OCI-LY1 (cell line): ENCODE results near the gene RAB22A.
"Not testable (repeated sequence)": the region's sequence is repeated elsewhere in the genome, so short reads cannot be mapped to it uniquely, and the experiment has no call there.

Experiments
- H2AFZ ChIP-seq: fragments of 200-600 bp; sonication (generic), shearing (Covaris generic); 2 replicates; pipeline ENCODE4 v1.6.0; 2014; ENCODE audit warnings: antibody characterized with exemption, mild to moderate bottlenecking, low read length
- H3F3A ChIP-seq: fragments of 200-600 bp; sonication (generic), shearing (Covaris generic); 2 replicates; pipeline ENCODE4 v1.6.0; 2014; ENCODE audit warnings: mild to moderate bottlenecking, antibody characterized with exemption, low read length, moderate library complexity; ENCODE audit not compliant: insufficient read depth
- H3K27ac ChIP-seq: fragments of 200-600 bp; sonication (generic); 2 replicates; pipeline ENCODE4 v1.5.1; 2014; ENCODE audit warnings: low read length, mixed run types, mild to moderate bottlenecking, low read depth; ENCODE audit not compliant: poor library complexity, severe bottlenecking
- H3K27me3 ChIP-seq: fragments of 200-600 bp; sonication (generic); 2 replicates; pipeline ENCODE4 v1.6.0; 2014; ENCODE audit warnings: antibody characterized with exemption, mild to moderate bottlenecking, low read length, moderate library complexity; ENCODE audit not compliant: insufficient read depth
- H3K36me3 ChIP-seq: fragments of 200-600 bp; sonication (generic); 2 replicates; pipeline ENCODE4 v1.6.1; 2014; ENCODE audit warnings: mild to moderate bottlenecking, antibody characterized with exemption, low read length, moderate library complexity, mixed read lengths; ENCODE audit not compliant: insufficient read depth
- H3K4me1 ChIP-seq: fragments of 200-600 bp; sonication (generic); 2 replicates; pipeline ENCODE4 v1.5.1; 2014; ENCODE audit warnings: mild to moderate bottlenecking, low read length, moderate library complexity; ENCODE audit not compliant: insufficient read depth, severe bottlenecking
- H3K4me2 ChIP-seq: fragments of 200-600 bp; sonication (generic), shearing (Covaris generic); 2 replicates; pipeline ENCODE4 v1.6.1; 2014; ENCODE audit warnings: low read length
- H3K4me3 ChIP-seq: fragments of 200-600 bp; sonication (generic); 2 replicates; pipeline ENCODE4 v1.5.1; 2014; ENCODE audit warnings: low read length, low read depth, mild to moderate bottlenecking, mixed read lengths; ENCODE audit not compliant: poor library complexity, severe bottlenecking
- H3K79me2 ChIP-seq: fragments of 200-600 bp; shearing (Covaris generic); 2 replicates; pipeline ENCODE4 v1.6.1; 2016; ENCODE audit warnings: mixed run types, low read length, mixed read lengths; ENCODE audit not compliant: insufficient read depth
- H3K9ac ChIP-seq: fragments of 200-600 bp; sonication (generic), shearing (Covaris generic); 2 replicates; pipeline ENCODE4 v1.6.1; 2014; ENCODE audit warnings: mild to moderate bottlenecking, low read length, mixed read lengths
- H3K9me2 ChIP-seq: fragments of 200-600 bp; sonication (generic), shearing (Covaris generic); 2 replicates; pipeline ENCODE4 v1.6.1; 2014; ENCODE audit warnings: low read depth, mild to moderate bottlenecking, low read length, mixed read lengths
- H3K9me3 ChIP-seq: fragments of 200-600 bp; shearing (Covaris generic); 2 replicates; pipeline ENCODE4 v1.6.1; 2014; ENCODE audit warnings: low read length, mixed read lengths
- H4K20me1 ChIP-seq: fragments of 200-600 bp; sonication (generic), shearing (Covaris generic); 2 replicates; pipeline ENCODE4 v1.6.0; 2016; ENCODE audit warnings: mild to moderate bottlenecking, low read length; ENCODE audit not compliant: insufficient read depth
- EZH2 ChIP-seq: fragments of 200-600 bp; sonication (generic), shearing (Covaris generic); IDR thresholded peaks from 2 replicates; pipeline ENCODE4 v1.8.0; 2017; ENCODE audit warnings: borderline replicate concordance, mixed run types, mild to moderate bottlenecking, antibody characterized with exemption, low read length, moderate library complexity, mixed read lengths
- TF ChIP-seq, protein P1 (sequence below): fragments of 200-600 bp; sonication (generic), shearing (Covaris generic); IDR thresholded peaks from 2 replicates; pipeline ENCODE4 v1.5.1; 2017; ENCODE audit warnings: mild to moderate bottlenecking, antibody characterized with exemption, low read length, moderate library complexity, mixed read lengths

Gene RAB22A

DNA sequence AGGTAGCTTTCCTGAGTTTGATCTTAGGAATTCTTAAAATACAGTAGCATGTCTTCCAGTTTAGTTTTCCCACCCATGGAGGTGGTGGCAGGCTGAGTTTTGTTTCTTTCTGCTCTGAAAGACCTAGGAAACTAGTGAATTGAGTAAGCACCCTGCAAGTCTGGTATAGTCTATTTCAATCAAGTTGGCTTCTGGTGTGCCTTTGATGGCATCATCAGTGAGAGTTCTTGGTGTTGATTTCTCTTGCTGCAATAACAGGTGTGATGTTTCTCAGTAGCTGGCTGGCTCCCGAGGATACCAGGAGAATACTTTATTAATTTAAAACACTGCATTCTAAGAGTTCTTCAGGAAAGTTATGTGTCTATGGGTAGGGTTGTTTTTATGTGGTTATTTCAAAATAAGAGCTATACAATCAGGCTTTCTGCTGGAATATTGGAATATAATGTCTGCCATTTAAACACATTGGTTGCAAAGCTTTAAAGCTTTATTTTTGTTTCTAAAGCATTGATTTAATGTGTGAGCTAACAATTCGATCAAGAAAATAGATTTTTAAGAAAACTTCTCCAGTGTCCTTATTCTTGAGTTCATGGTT is 98.5 kb downstream of the RAB22A start:
- H3K4me2 ChIP-seq: peak overlapping the region; percentile 40
- peaks cover 9% of the 10 kb centered on the region for H3K36me3 ChIP-seq
- H3K27me3 ChIP-seq: no peaks in the 10 kb centered on the region
- peaks cover 96% of the 10 kb centered on the region for H3K79me2 ChIP-seq
- H4K20me1 ChIP-seq: 0 out of 2 replicates have a peak, but pooled peaks cover 3% of the 10 kb centered on the region
- H3K9ac ChIP-seq: no peak overlapping the region
- H3K9me3 ChIP-seq: no peaks in the 10 kb centered on the region
- H3K9me2 ChIP-seq: no peaks in the 10 kb centered on the region
- peak overlapping the region; percentile 15 for H3K4me3 ChIP-seq
- no peak overlapping the region for H2AFZ ChIP-seq
- peak overlapping the region; percentile 49 for H3K27ac ChIP-seq
- H3F3A ChIP-seq: no peaks in the 10 kb centered on the region
- peaks cover 58% of the 10 kb centered on the region for H3K4me1 ChIP-seq
- no peak for TF ChIP-seq EZH2
- TF ChIP-seq, protein P1, sequence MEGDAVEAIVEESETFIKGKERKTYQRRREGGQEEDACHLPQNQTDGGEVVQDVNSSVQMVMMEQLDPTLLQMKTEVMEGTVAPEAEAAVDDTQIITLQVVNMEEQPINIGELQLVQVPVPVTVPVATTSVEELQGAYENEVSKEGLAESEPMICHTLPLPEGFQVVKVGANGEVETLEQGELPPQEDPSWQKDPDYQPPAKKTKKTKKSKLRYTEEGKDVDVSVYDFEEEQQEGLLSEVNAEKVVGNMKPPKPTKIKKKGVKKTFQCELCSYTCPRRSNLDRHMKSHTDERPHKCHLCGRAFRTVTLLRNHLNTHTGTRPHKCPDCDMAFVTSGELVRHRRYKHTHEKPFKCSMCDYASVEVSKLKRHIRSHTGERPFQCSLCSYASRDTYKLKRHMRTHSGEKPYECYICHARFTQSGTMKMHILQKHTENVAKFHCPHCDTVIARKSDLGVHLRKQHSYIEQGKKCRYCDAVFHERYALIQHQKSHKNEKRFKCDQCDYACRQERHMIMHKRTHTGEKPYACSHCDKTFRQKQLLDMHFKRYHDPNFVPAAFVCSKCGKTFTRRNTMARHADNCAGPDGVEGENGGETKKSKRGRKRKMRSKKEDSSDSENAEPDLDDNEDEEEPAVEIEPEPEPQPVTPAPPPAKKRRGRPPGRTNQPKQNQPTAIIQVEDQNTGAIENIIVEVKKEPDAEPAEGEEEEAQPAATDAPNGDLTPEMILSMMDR: no peak

DNA sequence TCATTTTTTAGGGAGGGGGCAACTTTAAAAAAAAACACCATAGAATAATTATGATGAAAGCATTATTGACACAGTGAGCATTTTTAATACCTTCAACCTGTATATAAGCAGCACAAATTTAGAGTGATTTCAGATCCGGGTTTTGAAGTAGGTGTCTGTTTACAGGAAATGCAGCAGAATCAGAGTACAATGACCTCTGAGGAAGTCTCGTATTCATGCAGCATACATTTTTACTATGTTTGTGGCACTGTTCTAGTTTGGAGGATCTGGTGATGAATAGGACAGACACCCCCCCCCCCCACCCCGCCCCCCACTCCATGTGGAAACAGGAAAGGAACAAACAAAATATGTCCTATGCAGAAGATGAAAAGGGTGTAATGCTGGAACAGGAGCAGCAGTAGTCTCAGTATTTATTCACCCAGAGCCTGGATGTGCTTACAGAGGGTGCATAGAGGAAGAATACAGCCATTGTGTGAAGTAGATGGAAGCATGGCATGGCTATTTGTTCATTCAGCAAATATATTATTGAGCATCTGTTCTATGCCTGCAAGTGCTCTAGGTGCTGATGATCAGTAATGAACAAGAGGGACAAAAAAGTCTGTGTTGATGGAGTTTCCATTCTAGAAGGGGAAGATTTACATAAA is 99.2 kb downstream of the RAB22A start:
- Histone ChIP-seq H3K4me2 (peak overlapping the region; percentile 40), H3K9ac (no peak overlapping the region), H3K27me3 (no peaks in the 10 kb centered on the region), H3K4me3 (peak overlapping the region; percentile 15), H3K9me2 (no peaks in the 10 kb centered on the region), H3K9me3 (no peaks in the 10 kb centered on the region), H3F3A (no peaks in the 10 kb centered on the region), H3K79me2 (peaks cover 90% of the 10 kb centered on the region), H3K4me1 (peaks cover 52% of the 10 kb centered on the region), H4K20me1 (0 out of 2 replicates have a peak, but pooled peaks cover 3% of the 10 kb centered on the region), H2AFZ (no peak overlapping the region), H3K27ac (peak overlapping the region; percentile 49), H3K36me3 (peaks cover 9% of the 10 kb centered on the region)
- TF ChIP-seq, protein P1: no peak
- no peak for TF ChIP-seq EZH2

DNA sequence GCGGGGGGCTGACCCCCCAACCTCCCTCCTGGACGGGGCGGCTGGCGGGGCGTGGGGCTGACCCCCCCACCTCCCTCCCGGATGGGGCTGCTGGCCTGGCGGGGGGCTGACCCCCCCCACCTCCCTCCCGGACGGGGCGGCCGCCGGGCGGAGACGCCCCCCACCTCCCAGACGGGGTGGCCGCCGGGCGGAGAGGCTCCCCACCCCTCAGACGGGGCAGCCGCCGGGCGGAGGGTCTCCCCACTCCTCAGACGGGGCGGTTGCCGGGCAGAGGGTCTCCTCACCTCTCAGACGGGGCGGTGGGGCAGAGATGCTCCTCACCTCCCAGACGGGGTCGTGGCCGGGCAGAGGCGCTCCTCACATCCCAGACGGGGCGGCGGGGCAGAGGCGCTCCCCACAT is 104.7 kb downstream of the RAB22A start:
- peaks cover 24% of the 10 kb centered on the region for H3K36me3 ChIP-seq
- not testable (repeated sequence) for H4K20me1 ChIP-seq, H3K9ac ChIP-seq, H3F3A ChIP-seq, H3K27me3 ChIP-seq, H3K9me2 ChIP-seq, H3K4me2 ChIP-seq, H3K4me3 ChIP-seq, H2AFZ ChIP-seq, H3K27ac ChIP-seq, H3K9me3 ChIP-seq
- peaks cover 70% of the 10 kb centered on the region for H3K79me2 ChIP-seq
- H3K4me1 ChIP-seq: peaks cover 22% of the 10 kb centered on the region

DNA sequence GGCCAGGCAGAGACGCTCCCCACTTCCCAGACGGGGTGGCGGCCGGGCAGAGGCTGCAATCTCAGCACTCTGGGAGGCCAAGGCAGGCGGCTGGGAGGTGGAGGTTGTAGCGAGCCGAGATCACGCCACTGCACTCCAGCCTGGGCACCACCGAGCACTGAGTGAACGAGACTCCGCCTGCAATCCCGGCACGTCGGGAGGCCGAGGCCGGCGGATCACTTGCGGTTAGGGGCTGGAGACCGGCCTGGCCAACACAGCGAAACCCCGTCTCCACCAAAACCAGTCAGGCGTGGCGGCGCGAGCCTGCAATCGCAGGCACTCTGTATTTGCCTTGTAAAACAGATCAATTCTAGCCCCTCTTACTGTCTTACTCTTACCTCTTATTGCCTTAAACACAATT is 105.3 kb downstream of the RAB22A start:
- not testable (repeated sequence) for H3K4me2 ChIP-seq, H3K27me3 ChIP-seq, H2AFZ ChIP-seq, H3K9ac ChIP-seq, H3K27ac ChIP-seq, H3K9me3 ChIP-seq, H4K20me1 ChIP-seq, H3K9me2 ChIP-seq, H3K4me3 ChIP-seq, H3F3A ChIP-seq
- peaks cover 64% of the 10 kb centered on the region for H3K79me2 ChIP-seq
- H3K36me3 ChIP-seq: peaks cover 30% of the 10 kb centered on the region
- peaks cover 18% of the 10 kb centered on the region for H3K4me1 ChIP-seq
